Fibroblast of the aortic adventitia (primary cell): Measurements from ENCODE around the gene ZNF385B. TPM values are rescaled to one million over a fixed set of nuclear protein-coding genes. Genes with fewer than 3 reads are reported as not detected.

ENCODE experiments used
- DNase-seq: peaks from one replicate; pipeline ENCODE4 v3.0.0-alpha.2; 2010; ENCODE audit warnings: low read depth
- H3K4me3 ChIP-seq: 2 replicates; pipeline ENCODE4 v1.5.1; 2011; ENCODE audit warnings: low read depth, mild to moderate bottlenecking, control low read depth, low read length, moderate library complexity
- total RNA-seq: library from RNA; depleted of rRNA; stranded (reverse); fragments of >200 nt; gene quantifications from 2 replicates; pipeline ENCODE4 v1.2.3, GENCODE V29; 2012; ENCODE audit warnings: low replicate concordance
- TF ChIP-seq, protein P1 (sequence below): IDR thresholded peaks from 2 replicates; pipeline ENCODE4 v1.5.1; 2011; ENCODE audit warnings: mild to moderate bottlenecking, low read length, control low read depth, inconsistent platforms; ENCODE audit not compliant: insufficient read depth

Gene ZNF385B
- total RNA-seq, 1 donor = 4.8 TPM

DNA sequence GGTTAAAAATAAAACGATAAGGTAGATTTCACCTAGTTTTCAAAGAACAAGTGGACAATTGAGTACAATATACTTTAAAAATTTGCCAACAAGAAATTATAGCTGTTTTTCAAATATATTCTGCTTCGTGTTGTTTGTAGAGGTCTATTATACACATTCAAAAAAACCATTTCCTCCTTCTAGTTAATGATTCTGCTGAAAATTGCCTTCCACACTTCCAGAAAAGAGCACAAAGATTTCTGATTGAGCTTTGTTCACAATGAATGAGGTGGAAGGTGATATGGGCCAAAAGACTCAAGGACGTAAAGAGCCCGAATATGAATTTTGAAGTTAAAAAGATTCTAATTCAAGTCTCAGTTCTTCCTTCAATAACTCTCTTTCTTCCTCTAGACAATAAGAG lies 319.8 kb downstream of the ZNF385B start:
- TF ChIP-seq, protein P1, sequence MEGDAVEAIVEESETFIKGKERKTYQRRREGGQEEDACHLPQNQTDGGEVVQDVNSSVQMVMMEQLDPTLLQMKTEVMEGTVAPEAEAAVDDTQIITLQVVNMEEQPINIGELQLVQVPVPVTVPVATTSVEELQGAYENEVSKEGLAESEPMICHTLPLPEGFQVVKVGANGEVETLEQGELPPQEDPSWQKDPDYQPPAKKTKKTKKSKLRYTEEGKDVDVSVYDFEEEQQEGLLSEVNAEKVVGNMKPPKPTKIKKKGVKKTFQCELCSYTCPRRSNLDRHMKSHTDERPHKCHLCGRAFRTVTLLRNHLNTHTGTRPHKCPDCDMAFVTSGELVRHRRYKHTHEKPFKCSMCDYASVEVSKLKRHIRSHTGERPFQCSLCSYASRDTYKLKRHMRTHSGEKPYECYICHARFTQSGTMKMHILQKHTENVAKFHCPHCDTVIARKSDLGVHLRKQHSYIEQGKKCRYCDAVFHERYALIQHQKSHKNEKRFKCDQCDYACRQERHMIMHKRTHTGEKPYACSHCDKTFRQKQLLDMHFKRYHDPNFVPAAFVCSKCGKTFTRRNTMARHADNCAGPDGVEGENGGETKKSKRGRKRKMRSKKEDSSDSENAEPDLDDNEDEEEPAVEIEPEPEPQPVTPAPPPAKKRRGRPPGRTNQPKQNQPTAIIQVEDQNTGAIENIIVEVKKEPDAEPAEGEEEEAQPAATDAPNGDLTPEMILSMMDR = no peak
- no peak overlapping the region for H3K4me3 ChIP-seq
- DNase-seq = no peak

DNA sequence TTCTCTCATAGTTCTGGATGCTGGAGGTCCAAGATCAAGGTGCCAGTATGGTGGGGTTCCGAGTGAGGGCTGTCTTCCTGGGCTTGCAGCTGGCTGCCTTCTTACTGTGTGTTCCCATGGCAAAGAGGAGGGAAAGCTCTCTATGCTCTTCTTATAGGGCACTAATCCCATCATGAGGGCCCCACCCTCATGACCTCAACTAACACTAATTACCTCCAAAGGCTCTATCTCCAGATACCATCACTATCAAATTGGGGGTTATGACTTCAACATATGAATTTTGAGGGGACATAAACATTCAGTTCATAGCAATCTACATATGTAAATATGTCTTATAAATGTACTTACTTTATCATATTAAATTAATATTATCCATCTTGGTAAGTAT lies 322.3 kb downstream of the ZNF385B start:
- TF ChIP-seq, protein P1 = no peak
- H3K4me3 ChIP-seq = no peak overlapping the region
- no peak for DNase-seq

DNA sequence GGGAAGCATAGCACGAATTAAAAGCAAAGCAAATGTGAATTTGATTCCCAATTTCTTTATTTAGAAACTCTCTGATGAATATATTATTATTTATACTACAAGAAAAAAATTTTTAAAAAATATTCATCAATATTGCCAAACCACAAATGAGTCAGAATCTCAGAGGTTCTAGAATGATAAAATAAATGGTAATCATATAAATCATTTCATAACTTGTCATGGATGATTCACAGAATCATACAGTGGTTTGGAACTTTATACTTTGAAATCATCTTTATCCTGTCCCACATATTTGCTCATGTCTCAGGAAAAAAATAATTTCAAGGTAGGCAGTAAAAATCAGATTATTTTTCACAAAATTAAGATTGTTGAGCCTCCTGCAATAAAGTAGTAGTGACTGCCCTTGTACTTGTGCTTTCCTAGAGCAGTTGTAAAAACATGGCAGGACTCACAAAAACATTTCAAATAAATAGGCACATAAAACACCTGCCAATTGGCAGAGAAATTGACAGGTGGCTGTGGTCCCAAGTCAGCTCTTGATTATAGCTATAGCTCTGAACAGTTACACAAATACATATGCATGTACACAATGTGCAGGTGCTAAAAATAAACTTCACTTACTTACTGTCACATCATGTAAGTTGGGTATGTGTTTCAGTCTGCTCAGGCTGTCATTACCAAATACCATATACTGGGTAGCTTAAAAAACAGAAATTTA lies 322.8 kb downstream of the ZNF385B start:
- peak; percentile 39 for DNase-seq
- H3K4me3 ChIP-seq = no peak overlapping the region
- TF ChIP-seq, protein P1 = no peak

DNA sequence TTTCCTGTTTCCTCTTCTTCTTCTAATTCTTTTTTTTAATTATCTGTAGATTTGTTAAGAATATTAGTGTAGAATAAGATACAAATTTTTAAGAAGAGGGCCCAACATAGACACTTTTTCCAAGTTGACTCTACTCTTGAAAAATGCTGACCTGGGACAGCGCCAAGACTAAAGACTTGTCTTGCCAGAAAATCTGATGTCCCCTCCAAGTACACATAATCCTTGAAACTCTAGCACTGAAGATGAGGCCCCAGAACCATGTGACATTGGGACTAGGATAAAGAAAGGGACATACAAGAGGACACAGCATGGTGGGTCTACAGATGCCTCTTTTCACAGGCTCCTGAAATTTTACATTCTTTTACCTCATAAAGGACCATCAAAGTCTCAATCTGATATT lies 325.2 kb downstream of the ZNF385B start:
- DNase-seq = peak; percentile 30
- TF ChIP-seq, protein P1 = no peak
- no peak overlapping the region for H3K4me3 ChIP-seq

DNA sequence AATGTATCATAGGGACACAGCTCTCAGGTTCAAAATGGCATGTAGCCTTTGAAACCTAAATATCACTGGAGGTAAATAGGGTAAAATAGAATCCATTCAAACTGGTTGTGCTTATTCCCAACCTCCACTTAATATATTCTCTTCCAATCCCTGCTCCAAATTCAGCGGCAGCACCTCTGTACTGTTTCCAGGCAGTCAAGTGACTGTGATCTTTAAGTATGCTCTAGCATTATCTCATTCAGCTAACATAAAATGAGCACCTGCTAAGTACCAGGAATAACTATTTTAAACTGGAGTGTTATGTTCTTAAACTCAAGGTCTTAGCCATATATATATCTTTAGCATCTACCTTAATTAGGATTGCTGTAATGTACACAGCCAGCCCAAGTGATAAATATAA lies 327.5 kb downstream of the ZNF385B start:
- TF ChIP-seq, protein P1 = no peak
- H3K4me3 ChIP-seq = no peak overlapping the region
- no peak for DNase-seq

DNA sequence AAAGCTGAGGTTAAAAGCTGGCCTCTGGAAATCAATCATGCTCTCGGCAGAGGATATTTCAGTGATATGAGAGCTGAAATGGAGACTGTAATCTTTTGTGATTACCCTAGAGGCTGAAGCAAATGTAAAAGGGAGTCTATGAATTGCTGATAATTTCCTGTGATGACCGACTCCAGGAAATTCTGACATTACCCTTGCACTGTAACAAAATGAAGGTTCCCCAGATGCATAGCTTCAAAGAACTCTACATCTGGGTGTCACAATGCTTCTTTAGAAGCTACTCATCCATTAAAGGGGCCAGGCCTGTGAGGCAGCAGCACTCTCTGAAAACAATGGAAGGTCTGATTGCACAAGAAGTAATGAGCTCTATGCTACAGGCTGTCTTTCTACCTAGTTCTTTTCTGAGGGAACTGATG lies 328.5 kb downstream of the ZNF385B start:
- peak; percentile 48 for DNase-seq
- TF ChIP-seq, protein P1 = no peak

DNA sequence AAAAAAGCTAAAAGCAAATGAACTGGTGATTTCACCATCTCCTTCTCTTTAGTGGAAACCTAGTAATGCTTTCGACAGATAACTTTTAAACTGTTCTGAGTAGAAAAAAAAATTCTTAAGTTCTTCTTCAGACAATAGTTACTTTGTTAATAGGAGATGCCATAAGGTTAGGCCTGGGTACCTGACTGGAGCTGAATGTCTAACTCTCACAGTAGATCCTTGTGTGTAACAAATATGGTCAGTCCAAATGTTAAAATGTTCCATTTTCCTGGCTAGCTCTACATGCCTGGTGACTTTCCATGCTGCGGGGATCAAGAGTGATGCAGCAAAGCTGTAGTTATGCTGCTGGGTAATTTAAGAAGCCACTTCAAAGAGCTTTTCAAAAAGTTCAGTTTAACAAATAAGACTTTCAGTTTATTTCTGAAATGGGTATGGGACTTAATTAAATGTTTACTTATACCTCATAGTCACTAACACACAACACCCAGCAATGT lies 332.8 kb downstream of the ZNF385B start:
- H3K4me3 ChIP-seq = no peak overlapping the region
- TF ChIP-seq, protein P1 = no peak
- no peak for DNase-seq

More for the DNA sequence above, 328.5 kb downstream of the ZNF385B start:
- H3K4me3 ChIP-seq = no peak overlapping the region
